Astrocyte of the spinal cord (primary cell): ENCODE measurements around the gene PCDH15.
A peak's percentile ranks its signal among the peaks of the same experiment; 100 is the strongest.

Experiments used
- DNase-seq: peaks from one replicate; pipeline ENCODE4 v3.0.0; 2011; ENCODE audit warnings: low read depth, low spot score
- H3K4me3 ChIP-seq: 2 replicates; pipeline ENCODE4 v1.5.1; 2011; ENCODE audit warnings: low read depth, mild to moderate bottlenecking, low read length, moderate library complexity
- in situ Hi-C: cut with HindIII; loops from 2 replicates; pipeline ENCODE4 v1.10.0; 2017; ENCODE audit warnings: low sequenced_read_pairs
- TF ChIP-seq, protein P1 (sequence below): IDR thresholded peaks from 2 replicates; pipeline ENCODE4 v1.5.1; 2012; ENCODE audit warnings: low read depth, mild to moderate bottlenecking, low read length, inconsistent platforms

PCDH15 gene

DNA sequence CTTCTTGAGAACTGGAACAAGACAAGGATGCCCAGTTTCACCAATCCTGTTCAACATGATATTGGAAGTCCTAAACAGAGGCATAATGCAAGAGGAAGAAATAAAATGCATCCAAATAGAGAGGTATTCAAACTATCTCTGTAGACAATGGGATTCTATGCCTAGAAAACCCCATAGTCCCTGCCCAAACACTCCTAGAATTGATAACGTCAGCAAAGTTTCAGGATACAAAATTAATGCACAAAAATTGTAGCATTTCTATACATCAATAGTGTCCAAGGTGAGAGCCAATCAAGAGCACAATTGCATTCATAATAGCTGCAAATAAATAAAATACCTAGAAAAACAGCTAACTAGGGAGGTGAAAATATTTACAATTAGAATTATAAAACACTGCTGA is 72.5 kb downstream of the PCDH15 start:
- TF ChIP-seq, protein P1, sequence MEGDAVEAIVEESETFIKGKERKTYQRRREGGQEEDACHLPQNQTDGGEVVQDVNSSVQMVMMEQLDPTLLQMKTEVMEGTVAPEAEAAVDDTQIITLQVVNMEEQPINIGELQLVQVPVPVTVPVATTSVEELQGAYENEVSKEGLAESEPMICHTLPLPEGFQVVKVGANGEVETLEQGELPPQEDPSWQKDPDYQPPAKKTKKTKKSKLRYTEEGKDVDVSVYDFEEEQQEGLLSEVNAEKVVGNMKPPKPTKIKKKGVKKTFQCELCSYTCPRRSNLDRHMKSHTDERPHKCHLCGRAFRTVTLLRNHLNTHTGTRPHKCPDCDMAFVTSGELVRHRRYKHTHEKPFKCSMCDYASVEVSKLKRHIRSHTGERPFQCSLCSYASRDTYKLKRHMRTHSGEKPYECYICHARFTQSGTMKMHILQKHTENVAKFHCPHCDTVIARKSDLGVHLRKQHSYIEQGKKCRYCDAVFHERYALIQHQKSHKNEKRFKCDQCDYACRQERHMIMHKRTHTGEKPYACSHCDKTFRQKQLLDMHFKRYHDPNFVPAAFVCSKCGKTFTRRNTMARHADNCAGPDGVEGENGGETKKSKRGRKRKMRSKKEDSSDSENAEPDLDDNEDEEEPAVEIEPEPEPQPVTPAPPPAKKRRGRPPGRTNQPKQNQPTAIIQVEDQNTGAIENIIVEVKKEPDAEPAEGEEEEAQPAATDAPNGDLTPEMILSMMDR = no peak
- in situ Hi-C loops = no loop called here

DNA sequence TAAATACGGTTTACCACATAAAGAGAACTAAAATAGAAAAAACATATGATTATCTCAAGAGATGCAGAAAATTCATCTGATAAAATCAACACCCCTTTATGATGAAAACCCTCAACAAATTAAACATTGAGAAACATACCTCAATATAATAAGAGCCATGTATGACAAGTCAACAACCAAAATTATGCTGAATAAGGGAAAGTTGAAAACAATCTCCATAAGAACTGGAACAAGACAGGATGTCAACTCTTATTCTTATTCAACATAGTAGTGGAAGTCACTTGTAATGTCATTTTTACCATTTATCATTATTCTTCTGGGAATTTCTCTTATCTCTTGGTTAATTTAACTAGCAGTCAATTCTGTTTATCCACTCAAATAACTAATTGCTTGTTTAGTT is 79.0 kb downstream of the PCDH15 start:
- TF ChIP-seq, protein P1 = no peak
- no peak overlapping the region for H3K4me3 ChIP-seq
- no peak for DNase-seq
- in situ Hi-C loops = no loop called here

More for the DNA sequence above, 72.5 kb downstream of the PCDH15 start:
- no peak for DNase-seq
- no peak overlapping the region for H3K4me3 ChIP-seq

DNA sequence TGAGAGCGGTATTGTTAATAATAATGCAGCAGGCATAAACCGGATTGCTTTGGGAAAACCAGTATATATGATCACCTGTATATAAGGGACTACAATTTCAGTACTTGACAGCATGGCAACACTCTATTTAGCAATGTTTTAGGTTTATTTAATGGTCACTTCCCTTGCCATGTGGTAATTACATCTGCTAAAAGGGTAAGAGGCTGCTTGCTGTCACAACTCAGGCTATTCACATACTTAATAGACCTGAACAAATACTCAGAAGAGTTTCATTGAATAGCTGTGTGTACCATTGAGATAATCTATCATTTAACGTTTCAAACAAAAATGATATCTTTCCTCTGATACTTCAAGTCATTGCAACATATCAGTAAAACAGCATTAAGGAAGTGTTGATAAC is 90.1 kb downstream of the PCDH15 start:
- DNase-seq = no peak
- H3K4me3 ChIP-seq = no peak overlapping the region
- in situ Hi-C loops = no loop called here
- TF ChIP-seq, protein P1 = no peak

DNA sequence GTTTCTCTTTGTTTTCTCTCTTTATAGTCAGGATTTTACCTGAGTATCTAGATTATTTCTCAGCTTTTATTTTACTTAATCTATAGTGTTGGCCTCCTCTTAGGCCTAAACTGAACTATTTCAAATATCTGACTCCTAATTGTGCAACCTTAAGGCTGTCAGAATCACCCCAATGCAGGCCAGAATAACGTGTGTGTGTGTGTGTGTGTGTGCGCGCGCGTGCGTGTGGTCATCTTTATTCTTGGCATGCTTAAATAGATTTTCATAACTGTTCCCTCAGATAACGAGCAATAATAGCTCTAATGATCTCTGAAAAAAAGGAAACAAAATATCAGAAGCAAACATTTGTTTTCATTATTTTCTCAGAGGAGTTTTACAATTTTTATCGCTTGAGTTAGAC is 92.4 kb downstream of the PCDH15 start:
- TF ChIP-seq, protein P1 = no peak
- no peak for DNase-seq
- H3K4me3 ChIP-seq = no peak overlapping the region
- in situ Hi-C loops = no loop called here

DNA sequence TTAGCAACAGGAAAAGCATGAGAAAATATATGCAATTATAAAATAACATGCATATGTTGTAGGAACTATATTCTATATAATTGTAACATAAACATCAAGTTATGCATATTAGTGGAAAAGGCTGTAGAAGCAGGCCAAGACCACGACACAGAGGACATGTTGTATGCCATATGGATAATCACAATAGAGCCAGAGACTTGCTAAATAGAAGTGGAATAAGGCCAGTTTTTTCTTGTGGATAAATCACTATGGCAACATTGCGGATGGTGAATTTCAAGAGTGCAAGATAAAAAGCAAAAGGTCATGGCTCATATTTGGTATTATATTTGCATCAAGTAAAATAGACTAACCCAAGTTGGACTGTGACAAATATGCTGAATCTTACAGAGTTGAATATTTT is 93.0 kb downstream of the PCDH15 start:
- DNase-seq = no peak
- TF ChIP-seq, protein P1 = no peak
- H3K4me3 ChIP-seq = no peak overlapping the region
- in situ Hi-C loops = no loop called here

DNA sequence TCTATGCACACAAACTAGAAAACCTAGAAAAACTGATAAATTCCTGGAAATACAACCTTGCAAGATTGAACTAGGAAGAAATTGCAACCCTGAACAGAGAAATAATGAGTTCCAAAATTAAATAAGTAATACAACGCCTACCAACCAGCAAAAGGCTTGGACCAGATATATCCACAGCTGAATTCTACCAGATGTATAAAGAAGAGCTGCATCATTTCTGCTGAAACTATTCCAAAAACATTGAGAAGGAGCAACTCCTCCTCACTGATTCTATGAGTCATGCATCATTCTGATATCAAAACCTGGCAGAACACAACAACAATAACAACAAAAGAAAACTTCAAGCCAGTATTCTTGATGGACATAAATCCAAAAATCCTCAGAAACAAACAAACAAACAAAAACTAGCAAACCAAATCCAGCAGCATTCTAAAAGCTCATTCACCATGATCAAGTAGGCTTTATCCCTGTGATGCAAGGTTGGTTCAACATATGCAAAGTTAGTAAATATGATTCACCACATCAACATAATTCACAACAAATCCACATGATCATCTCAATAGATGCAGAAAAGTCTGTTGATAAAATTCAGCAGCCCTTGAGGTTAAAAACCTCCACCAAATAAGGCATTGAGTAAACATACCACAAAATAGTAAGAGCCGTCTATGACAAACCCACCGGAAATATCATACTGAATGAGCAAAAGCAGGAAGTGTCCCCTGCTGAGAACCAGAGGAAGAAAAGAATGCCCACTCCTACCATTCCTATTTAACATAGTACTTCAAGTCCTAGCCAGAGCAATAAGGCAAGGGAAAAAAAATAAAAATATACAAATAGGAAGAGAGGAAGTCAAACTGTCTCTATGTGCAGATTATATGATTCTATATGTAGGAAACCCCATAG is 98.2 kb downstream of the PCDH15 start:
- DNase-seq = peak; percentile 18
- TF ChIP-seq, protein P1 = no peak
- in situ Hi-C loops = no loop called here
- no peak overlapping the region for H3K4me3 ChIP-seq
